ENCODE results near the gene ANKRD1.
A peak's percentile ranks its signal among the peaks of the same experiment; 100 is the strongest.

ANKRD1 gene

GRCh38 chr10:90960355-90960814 is 39.5 kb upstream of the ANKRD1 start:
- TF ChIP-seq, protein P1, sequence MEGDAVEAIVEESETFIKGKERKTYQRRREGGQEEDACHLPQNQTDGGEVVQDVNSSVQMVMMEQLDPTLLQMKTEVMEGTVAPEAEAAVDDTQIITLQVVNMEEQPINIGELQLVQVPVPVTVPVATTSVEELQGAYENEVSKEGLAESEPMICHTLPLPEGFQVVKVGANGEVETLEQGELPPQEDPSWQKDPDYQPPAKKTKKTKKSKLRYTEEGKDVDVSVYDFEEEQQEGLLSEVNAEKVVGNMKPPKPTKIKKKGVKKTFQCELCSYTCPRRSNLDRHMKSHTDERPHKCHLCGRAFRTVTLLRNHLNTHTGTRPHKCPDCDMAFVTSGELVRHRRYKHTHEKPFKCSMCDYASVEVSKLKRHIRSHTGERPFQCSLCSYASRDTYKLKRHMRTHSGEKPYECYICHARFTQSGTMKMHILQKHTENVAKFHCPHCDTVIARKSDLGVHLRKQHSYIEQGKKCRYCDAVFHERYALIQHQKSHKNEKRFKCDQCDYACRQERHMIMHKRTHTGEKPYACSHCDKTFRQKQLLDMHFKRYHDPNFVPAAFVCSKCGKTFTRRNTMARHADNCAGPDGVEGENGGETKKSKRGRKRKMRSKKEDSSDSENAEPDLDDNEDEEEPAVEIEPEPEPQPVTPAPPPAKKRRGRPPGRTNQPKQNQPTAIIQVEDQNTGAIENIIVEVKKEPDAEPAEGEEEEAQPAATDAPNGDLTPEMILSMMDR (IDR thresholded peaks at IDR 0.05; ENCODE audit: poor library complexity, severe bottlenecking) = no peak
- ATAC-seq (ENCODE audit: low read depth) = peak; percentile 85
- Histone ChIP-seq H3K36me3 (ENCODE audit: low read depth) (no peaks in the 10 kb centered on the region), H3K9me3 (ENCODE audit: severe bottlenecking) (no peaks in the 10 kb centered on the region), H3K27me3 (ENCODE audit: insufficient read depth, poor library complexity, severe bottlenecking) (no peaks in the 10 kb centered on the region), H3K27ac (ENCODE audit: poor library complexity, severe bottlenecking) (no peak overlapping the region), H3K4me3 (ENCODE audit: severe bottlenecking) (no peak overlapping the region), H3K4me1 (ENCODE audit: insufficient read depth, poor library complexity, severe bottlenecking) (no peaks in the 10 kb centered on the region)
- DNase-seq (ENCODE audit: low spot score) = no peak

DNA sequence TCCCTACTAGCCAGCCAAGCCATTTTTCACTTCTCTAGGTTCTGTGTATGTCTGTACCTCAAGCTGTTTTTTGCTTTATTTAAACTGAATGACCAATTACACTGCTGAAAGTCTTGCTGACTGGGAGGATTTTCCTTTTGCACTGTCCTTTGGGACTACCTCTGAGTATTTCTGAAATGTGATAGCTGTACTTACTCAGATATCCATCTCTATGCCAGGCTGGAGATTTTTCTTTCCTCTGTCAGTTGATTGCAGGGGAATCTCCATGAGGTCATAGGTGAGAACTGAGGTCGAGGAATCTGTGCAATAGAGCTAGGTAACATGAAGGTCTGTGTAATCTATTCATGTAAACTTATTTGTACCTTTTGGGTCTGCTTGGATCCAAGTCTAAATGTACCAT is 38.9 kb upstream of the ANKRD1 start:
- no peak for DNase-seq (ENCODE audit: low spot score)
- Histone ChIP-seq H3K27ac (ENCODE audit: poor library complexity, severe bottlenecking) (no peak overlapping the region), H3K4me1 (ENCODE audit: insufficient read depth, poor library complexity, severe bottlenecking) (no peaks in the 10 kb centered on the region), H3K9me3 (ENCODE audit: severe bottlenecking) (no peaks in the 10 kb centered on the region), H3K4me3 (ENCODE audit: severe bottlenecking) (no peak overlapping the region), H3K36me3 (ENCODE audit: low read depth) (no peaks in the 10 kb centered on the region), H3K27me3 (ENCODE audit: insufficient read depth, poor library complexity, severe bottlenecking) (no peaks in the 10 kb centered on the region)
- no peak for ATAC-seq (ENCODE audit: low read depth)
- TF ChIP-seq, protein P1 (IDR thresholded peaks at IDR 0.05; ENCODE audit: poor library complexity, severe bottlenecking) = no peak

GRCh38 chr10:90958781-90959180 is 37.9 kb upstream of the ANKRD1 start:
- ATAC-seq (ENCODE audit: low read depth) (no peak), DNase-seq (ENCODE audit: low spot score) (no peak)
- H3K36me3 ChIP-seq (ENCODE audit: low read depth) = no peaks in the 10 kb centered on the region
- H3K27ac ChIP-seq (ENCODE audit: poor library complexity, severe bottlenecking) = no peak overlapping the region
- no peaks in the 10 kb centered on the region for H3K9me3 ChIP-seq (ENCODE audit: severe bottlenecking)
- TF ChIP-seq, protein P1 (IDR thresholded peaks at IDR 0.05; ENCODE audit: poor library complexity, severe bottlenecking) = no peak
- no peak overlapping the region for H3K4me3 ChIP-seq (ENCODE audit: severe bottlenecking)
- H3K27me3 ChIP-seq (ENCODE audit: insufficient read depth, poor library complexity, severe bottlenecking) = no peaks in the 10 kb centered on the region
- H3K4me1 ChIP-seq (ENCODE audit: insufficient read depth, poor library complexity, severe bottlenecking) = no peaks in the 10 kb centered on the region

GRCh38 chr10:90947030-90947960 is 26.4 kb upstream of the ANKRD1 start:
- H3K9me3 ChIP-seq (ENCODE audit: severe bottlenecking) = no peaks in the 10 kb centered on the region
- H3K4me3 ChIP-seq (ENCODE audit: severe bottlenecking) = no peak overlapping the region
- ATAC-seq (ENCODE audit: low read depth) = no peak

More at GRCh38 chr10:90947030-90947960, 26.4 kb upstream of the ANKRD1 start:
- Histone ChIP-seq H3K27ac (ENCODE audit: poor library complexity, severe bottlenecking) (no peak overlapping the region), H3K4me1 (ENCODE audit: insufficient read depth, poor library complexity, severe bottlenecking) (no peaks in the 10 kb centered on the region), H3K27me3 (ENCODE audit: insufficient read depth, poor library complexity, severe bottlenecking) (no peaks in the 10 kb centered on the region), H3K36me3 (ENCODE audit: low read depth) (no peaks in the 10 kb centered on the region)
- no peak for DNase-seq (ENCODE audit: low spot score)
- TF ChIP-seq, protein P1 (IDR thresholded peaks at IDR 0.05; ENCODE audit: poor library complexity, severe bottlenecking) = no peak
